GM21825 (cell line): ENCODE results near the gene ZNF536.
"Not testable (repeated sequence)": the region's sequence is repeated elsewhere in the genome, so short reads cannot be mapped to it uniquely, and the experiment has no call there.

Experiments
- ATAC-seq: cut with Tn5 transposase; IDR thresholded peaks from one replicate; pipeline ENCODE4 v1.9.1; 2021; ENCODE audit warnings: mild to moderate bottlenecking, moderate library complexity; ENCODE audit not compliant: unreplicated experiment

The ZNF536 gene

GRCh38 chr19:30386551-30387143 lies 14.5 kb downstream of the ZNF536 start:
- no peak for ATAC-seq

- ATAC-seq, result no peak
Observed at GRCh38 chr19:30387311-30388115, 15.3 kb downstream of the ZNF536 start.

- no peak for ATAC-seq
Observed at GRCh38 chr19:30388327-30388726, 16.1 kb downstream of the ZNF536 start.

- no peak for ATAC-seq
Observed at GRCh38 chr19:30388819-30389218, 16.6 kb downstream of the ZNF536 start.

- no peak for ATAC-seq
Observed at GRCh38 chr19:30390356-30390988, 18.3 kb downstream of the ZNF536 start.

- no peak for ATAC-seq
Observed at GRCh38 chr19:30391052-30391451, 18.9 kb downstream of the ZNF536 start.

- ATAC-seq, result no peak
Observed at GRCh38 chr19:30391554-30392551, 19.7 kb downstream of the ZNF536 start.

GRCh38 chr19:30393046-30393445 lies 20.9 kb downstream of the ZNF536 start:
- ATAC-seq, result no peak

GRCh38 chr19:30393729-30394480 lies 21.7 kb downstream of the ZNF536 start:
- no peak for ATAC-seq

GRCh38 chr19:30394481-30395151 lies 22.4 kb downstream of the ZNF536 start:
- ATAC-seq, result no peak

GRCh38 chr19:30395283-30395682 lies 23.1 kb downstream of the ZNF536 start:
- no peak for ATAC-seq

GRCh38 chr19:30398539-30398938 lies 26.4 kb downstream of the ZNF536 start:
- ATAC-seq, result not testable (repeated sequence)

GRCh38 chr19:30401956-30402355 lies 29.8 kb downstream of the ZNF536 start:
- no peak for ATAC-seq

GRCh38 chr19:30402436-30403202 lies 30.4 kb downstream of the ZNF536 start:
- ATAC-seq, result no peak

- no peak for ATAC-seq
Observed at GRCh38 chr19:30403203-30403985, 31.2 kb downstream of the ZNF536 start.

- no peak for ATAC-seq
Observed at GRCh38 chr19:30406220-30407067, 34.3 kb downstream of the ZNF536 start.

- ATAC-seq, result no peak
Observed at GRCh38 chr19:30407068-30407709, 35.0 kb downstream of the ZNF536 start.
